A673 (cell line): ENCODE measurements around the gene FUT8.

Experiments used
- CTCF ChIP-seq: fragments of 300-800, 200-600 bp; sonication (generic); conservative IDR thresholded peaks from 2 replicates; pipeline ENCODE4 v1.5.1; 2017; ENCODE audit warnings: low read depth, mild to moderate bottlenecking, antibody characterized with exemption, low read length, moderate library complexity, mixed read lengths
- EZH2 ChIP-seq: fragments of 200-600 bp; sonication (generic); IDR thresholded peaks from 2 replicates; pipeline ENCODE4 v1.6.1; 2017; ENCODE audit warnings: borderline replicate concordance, low read depth, mild to moderate bottlenecking, mixed read lengths, antibody characterized with exemption, low read length; ENCODE audit not compliant: poor library complexity, severe bottlenecking

- TF ChIP-seq CTCF (no peak), EZH2 (no peak)
These were observed 35.0 kb upstream of the FUT8 start for GRCh38 chr14:65377576-65377975.
